ENCODE results near the gene ABLIM1.

ABLIM1 gene

DNA sequence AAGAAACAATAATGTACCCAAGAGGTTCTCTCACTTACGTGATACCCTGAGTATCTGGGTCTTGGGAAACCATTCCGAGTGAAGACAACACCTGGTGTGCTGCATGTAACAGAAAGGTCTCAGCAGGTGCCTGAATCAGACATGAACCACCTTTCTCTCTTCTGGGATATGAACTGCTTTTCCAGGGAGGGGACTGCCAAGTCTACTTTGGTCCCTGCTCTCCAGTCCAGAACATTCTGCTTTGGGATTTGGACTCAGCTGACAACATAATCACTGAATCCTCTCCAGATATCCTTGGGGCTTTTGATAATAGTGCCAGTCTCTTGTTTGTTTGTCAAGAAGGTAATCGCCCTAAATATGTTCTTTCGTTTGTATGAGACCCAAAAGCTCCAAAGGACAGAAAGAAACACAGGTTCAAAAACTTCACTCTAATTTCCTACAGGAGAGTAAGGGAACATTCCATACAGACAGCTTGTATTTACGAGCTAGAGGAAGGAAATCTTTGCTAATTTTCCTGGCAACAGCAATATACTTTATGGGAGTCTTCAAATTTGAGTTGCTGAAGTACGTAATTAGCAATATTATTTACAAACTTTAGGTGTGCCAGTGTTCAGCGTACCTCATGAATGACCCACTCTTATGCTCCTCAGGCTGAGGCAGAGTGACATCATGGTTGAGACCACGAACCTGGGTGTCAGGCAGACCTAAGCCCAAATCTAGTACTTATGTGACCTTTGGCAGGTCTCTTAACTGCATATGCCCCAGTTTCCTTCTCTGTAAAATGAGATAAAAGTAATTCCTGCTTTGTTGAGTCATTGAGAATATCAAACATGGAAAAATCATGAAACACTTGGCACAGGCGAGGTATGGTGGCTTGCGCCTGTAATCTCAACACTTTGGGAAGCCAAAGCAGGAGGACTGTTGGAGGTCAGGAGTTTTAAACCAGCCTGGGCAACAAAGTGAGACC, 5.4 kb downstream of the ABLIM1 start:
- TF ChIP-seq PAX5 (IDR thresholded peaks at IDR 0.05; ENCODE audit: insufficient read depth, low read length, severe bottlenecking) (no peak), POLR2AphosphoS5 (IDR thresholded peaks at IDR 0.05; ENCODE audit: low read depth, low read length) (no peak), POU2F2 (IDR thresholded peaks at IDR 0.05; ENCODE audit: low read depth, low read length) (no peak), TAF1 (IDR thresholded peaks at IDR 0.05; ENCODE audit: low read depth, low read length) (no peak), POLR2A (IDR thresholded peaks at IDR 0.05; ENCODE audit: low read depth, low read length) (no peak), SPI1 (IDR thresholded peaks at IDR 0.05; ENCODE audit: low read depth, low read length) (no peak)
- FAIRE-seq (no peak), DNase-seq (ENCODE audit: insufficient read length, low spot score) (no peak)

DNA sequence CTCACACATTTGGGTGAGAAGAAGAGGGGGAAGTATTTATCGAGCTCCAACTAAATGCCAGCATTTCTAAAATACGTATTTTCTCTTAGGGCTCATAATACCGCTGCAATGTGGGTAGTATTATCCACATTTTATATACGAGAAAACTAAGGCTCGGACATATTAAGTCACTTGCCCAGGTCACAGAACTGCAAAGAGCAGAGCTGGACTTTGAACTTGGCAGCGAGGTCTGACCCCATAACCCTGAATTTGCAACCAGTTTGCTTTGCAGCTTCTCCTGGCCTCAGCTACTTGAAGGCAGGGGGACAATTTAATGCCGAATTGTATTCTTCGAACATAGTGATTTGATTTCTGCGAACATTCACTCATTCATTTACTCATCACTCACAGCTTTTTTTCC, 7.2 kb downstream of the ABLIM1 start:
- FAIRE-seq (no peak), DNase-seq (ENCODE audit: insufficient read length, low spot score) (no peak)
- TF ChIP-seq POLR2AphosphoS5 (IDR thresholded peaks at IDR 0.05; ENCODE audit: low read depth, low read length) (no peak), PAX5 (IDR thresholded peaks at IDR 0.05; ENCODE audit: insufficient read depth, low read length, severe bottlenecking) (no peak), TAF1 (IDR thresholded peaks at IDR 0.05; ENCODE audit: low read depth, low read length) (no peak), POLR2A (IDR thresholded peaks at IDR 0.05; ENCODE audit: low read depth, low read length) (no peak), POU2F2 (IDR thresholded peaks at IDR 0.05; ENCODE audit: low read depth, low read length) (no peak), SPI1 (IDR thresholded peaks at IDR 0.05; ENCODE audit: low read depth, low read length) (no peak)

DNA sequence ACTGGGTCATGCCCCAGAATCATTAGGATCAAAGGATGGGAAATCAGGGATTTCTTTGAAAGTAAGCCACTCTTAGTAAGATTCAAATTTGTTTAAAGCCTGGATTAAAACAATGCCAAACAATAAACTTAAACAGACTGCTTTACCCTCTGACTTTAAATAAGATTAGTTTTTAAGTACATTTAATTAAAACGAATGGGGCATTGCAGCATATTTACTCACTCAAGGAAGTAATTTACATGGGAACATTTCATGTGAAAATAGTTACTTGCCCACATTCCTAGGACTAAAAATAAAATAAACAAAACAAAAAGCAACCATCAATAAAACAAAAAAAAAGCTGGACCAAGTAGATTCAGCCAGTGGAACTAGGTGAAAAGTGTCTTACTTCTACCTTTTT, 7.8 kb downstream of the ABLIM1 start:
- DNase-seq (ENCODE audit: insufficient read length, low spot score) (no peak), FAIRE-seq (no peak)
- no peak for TF ChIP-seq POLR2A (IDR thresholded peaks at IDR 0.05; ENCODE audit: low read depth, low read length)
- TF ChIP-seq PAX5 (IDR thresholded peaks at IDR 0.05; ENCODE audit: insufficient read depth, low read length, severe bottlenecking): no peak
- no peak for TF ChIP-seq TAF1 (IDR thresholded peaks at IDR 0.05; ENCODE audit: low read depth, low read length)
- TF ChIP-seq POLR2AphosphoS5 (IDR thresholded peaks at IDR 0.05; ENCODE audit: low read depth, low read length): no peak

DNA sequence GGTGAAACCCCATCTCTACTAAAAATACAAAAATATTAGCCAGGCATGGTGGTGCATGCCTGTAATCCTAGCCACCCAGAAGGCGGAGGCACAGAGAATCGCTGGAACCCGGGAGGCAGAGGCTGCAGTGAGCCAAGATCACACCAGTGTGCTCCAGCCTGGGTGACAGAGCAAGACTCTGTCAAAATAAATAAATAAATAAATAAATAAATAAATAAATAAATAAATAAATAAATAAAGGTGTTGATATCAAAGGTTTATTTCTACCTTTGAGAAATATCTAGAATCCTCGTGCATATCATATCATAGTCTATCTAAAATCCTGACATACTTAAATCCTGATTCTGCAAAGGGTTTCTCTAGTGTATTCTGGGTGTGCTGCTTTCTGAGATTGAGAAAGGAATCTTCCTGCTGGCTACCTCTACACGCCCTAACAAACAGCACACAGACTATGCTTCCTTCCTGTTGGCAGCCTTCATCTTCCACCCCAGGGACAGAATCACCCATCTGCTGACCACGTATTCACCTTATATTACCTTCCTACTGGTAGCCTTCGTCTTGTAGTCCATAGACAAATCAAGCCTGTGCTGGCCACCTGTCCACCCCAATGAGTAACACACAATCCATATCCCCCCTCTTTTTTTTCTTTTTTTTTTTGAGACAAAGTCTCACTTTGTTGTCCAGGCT, 8.7 kb downstream of the ABLIM1 start:
- FAIRE-seq: no peak
- DNase-seq (ENCODE audit: insufficient read length, low spot score): no peak
- TF ChIP-seq POLR2AphosphoS5 (IDR thresholded peaks at IDR 0.05; ENCODE audit: low read depth, low read length) (no peak), TAF1 (IDR thresholded peaks at IDR 0.05; ENCODE audit: low read depth, low read length) (no peak), PAX5 (IDR thresholded peaks at IDR 0.05; ENCODE audit: insufficient read depth, low read length, severe bottlenecking) (no peak), SPI1 (IDR thresholded peaks at IDR 0.05; ENCODE audit: low read depth, low read length) (no peak), POLR2A (IDR thresholded peaks at IDR 0.05; ENCODE audit: low read depth, low read length) (no peak), POU2F2 (IDR thresholded peaks at IDR 0.05; ENCODE audit: low read depth, low read length) (no peak)

DNA sequence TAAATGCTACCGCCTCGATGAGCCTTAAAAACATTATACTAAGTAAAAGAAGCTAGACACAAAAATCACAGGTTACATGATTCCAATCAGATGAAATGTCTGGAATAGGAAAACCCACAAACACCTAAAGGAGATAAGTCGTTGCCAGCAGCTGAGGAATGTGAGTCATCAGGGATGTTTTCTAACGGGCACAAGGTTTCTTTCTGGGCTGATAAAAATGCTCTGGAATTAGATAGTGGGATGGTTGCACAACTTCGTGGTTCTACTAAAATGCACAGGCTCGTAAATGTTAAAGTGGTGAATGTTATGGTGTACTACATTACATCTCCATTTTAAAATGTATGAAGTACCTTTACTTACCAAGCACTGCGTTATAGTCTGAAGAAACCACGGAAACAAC, 9.7 kb downstream of the ABLIM1 start:
- DNase-seq (ENCODE audit: insufficient read length, low spot score) (no peak), FAIRE-seq (no peak)
- no peak for TF ChIP-seq TAF1 (IDR thresholded peaks at IDR 0.05; ENCODE audit: low read depth, low read length)
- TF ChIP-seq POLR2AphosphoS5 (IDR thresholded peaks at IDR 0.05; ENCODE audit: low read depth, low read length): no peak
- no peak for TF ChIP-seq POLR2A (IDR thresholded peaks at IDR 0.05; ENCODE audit: low read depth, low read length)
- no peak for TF ChIP-seq SPI1 (IDR thresholded peaks at IDR 0.05; ENCODE audit: low read depth, low read length)
- TF ChIP-seq PAX5 (IDR thresholded peaks at IDR 0.05; ENCODE audit: insufficient read depth, low read length, severe bottlenecking): no peak
- TF ChIP-seq POU2F2 (IDR thresholded peaks at IDR 0.05; ENCODE audit: low read depth, low read length): no peak

DNA sequence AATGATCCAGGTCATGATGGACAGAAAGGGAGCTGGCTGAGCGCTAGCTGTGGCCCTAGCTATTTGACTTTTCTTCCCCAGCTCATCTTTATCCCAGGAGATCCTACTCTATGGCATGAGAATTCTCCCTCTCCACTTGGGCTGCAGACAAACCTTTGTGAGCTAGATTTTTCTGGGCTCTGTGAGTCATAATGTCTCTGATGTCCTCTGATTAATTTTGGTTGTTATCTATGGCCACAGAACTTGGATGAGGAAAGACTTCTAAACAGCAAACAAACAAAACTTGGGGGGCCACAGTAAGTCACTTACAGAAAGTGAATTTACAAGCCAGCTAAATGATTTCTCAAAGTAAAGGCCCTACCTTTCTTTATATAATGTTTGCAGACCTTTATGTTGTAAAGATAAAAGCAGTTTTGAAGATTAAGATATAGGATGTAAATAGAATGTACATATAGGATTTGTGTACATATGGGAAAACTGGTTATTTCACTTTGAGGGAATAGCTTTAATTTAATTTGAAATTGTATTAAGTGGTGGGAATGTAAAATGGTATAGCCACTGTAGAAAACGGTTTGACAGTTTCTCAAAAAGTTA, 10.4 kb downstream of the ABLIM1 start:
- TF ChIP-seq POLR2A (IDR thresholded peaks at IDR 0.05; ENCODE audit: low read depth, low read length) (no peak), POU2F2 (IDR thresholded peaks at IDR 0.05; ENCODE audit: low read depth, low read length) (no peak), SPI1 (IDR thresholded peaks at IDR 0.05; ENCODE audit: low read depth, low read length) (no peak), PAX5 (IDR thresholded peaks at IDR 0.05; ENCODE audit: insufficient read depth, low read length, severe bottlenecking) (no peak), POLR2AphosphoS5 (IDR thresholded peaks at IDR 0.05; ENCODE audit: low read depth, low read length) (no peak), TAF1 (IDR thresholded peaks at IDR 0.05; ENCODE audit: low read depth, low read length) (no peak)
- DNase-seq (ENCODE audit: insufficient read length, low spot score): no peak

DNA sequence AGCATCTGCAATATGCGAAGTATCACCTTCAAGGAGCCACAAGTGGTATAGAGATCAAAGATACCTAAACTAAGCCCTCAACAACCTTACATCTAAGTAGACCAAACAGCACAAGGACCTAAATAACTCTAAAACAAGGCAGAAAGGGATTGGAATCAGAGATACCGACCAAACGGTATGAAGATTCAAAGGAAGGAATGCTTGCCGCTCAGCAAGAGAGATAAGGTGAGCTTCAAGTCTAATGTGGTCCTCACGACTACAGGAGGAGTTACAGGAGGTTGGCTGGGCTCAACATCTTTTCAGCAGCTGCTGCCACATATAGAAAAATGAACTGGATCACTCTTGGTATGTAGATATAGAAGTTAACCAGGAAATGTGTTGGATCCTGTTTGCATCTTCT, 11.6 kb downstream of the ABLIM1 start:
- TF ChIP-seq PAX5 (IDR thresholded peaks at IDR 0.05; ENCODE audit: insufficient read depth, low read length, severe bottlenecking) (no peak), SPI1 (IDR thresholded peaks at IDR 0.05; ENCODE audit: low read depth, low read length) (no peak), POU2F2 (IDR thresholded peaks at IDR 0.05; ENCODE audit: low read depth, low read length) (no peak), POLR2AphosphoS5 (IDR thresholded peaks at IDR 0.05; ENCODE audit: low read depth, low read length) (no peak), TAF1 (IDR thresholded peaks at IDR 0.05; ENCODE audit: low read depth, low read length) (no peak), POLR2A (IDR thresholded peaks at IDR 0.05; ENCODE audit: low read depth, low read length) (no peak)
- FAIRE-seq (no peak), DNase-seq (ENCODE audit: insufficient read length, low spot score) (no peak)

More for the DNA sequence above, 10.4 kb downstream of the ABLIM1 start:
- FAIRE-seq: no peak

DNA sequence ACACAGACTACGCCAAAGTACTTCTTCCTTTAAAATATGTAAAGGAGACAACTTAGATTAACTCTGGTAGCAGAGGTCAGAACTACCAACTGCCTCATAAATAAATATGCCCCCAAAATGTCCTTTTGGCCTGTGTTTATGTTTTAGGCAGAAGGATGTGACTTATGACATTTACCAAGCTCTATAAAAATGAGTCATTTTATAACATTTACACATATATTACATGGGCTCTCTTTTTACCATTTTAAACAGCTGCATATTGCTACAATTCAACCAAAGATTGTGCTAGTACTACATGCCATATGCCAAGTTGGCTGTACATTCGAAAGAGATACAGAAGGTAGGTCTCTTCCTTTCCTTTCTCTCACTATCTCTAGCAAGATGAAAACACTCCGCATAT, 12.4 kb downstream of the ABLIM1 start:
- DNase-seq (ENCODE audit: insufficient read length, low spot score) (no peak), FAIRE-seq (no peak)
- no peak for TF ChIP-seq POLR2A (IDR thresholded peaks at IDR 0.05; ENCODE audit: low read depth, low read length)
- TF ChIP-seq SPI1 (IDR thresholded peaks at IDR 0.05; ENCODE audit: low read depth, low read length): no peak
- TF ChIP-seq PAX5 (IDR thresholded peaks at IDR 0.05; ENCODE audit: insufficient read depth, low read length, severe bottlenecking): no peak
- no peak for TF ChIP-seq POLR2AphosphoS5 (IDR thresholded peaks at IDR 0.05; ENCODE audit: low read depth, low read length)
- TF ChIP-seq TAF1 (IDR thresholded peaks at IDR 0.05; ENCODE audit: low read depth, low read length): no peak
- TF ChIP-seq POU2F2 (IDR thresholded peaks at IDR 0.05; ENCODE audit: low read depth, low read length): no peak

DNA sequence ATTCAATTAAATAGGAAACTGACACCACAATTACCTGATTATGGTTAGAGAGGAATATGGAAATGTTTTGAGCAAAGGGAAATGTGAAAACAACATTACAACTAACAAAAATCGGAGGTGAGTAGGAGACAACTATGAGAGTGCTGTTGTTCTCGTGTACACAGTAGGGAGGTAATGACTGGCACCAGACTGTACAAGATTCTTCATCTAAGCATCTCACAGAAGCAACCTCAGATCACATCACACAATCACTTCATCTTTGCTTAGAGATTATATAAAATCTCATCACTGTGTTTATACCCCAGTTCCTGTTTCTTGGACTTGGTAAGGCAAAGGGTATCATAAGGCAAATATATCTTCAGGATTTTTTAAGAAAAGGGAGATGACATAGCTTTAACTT, 14.9 kb downstream of the ABLIM1 start:
- TF ChIP-seq POLR2AphosphoS5 (IDR thresholded peaks at IDR 0.05; ENCODE audit: low read depth, low read length) (no peak), SPI1 (IDR thresholded peaks at IDR 0.05; ENCODE audit: low read depth, low read length) (no peak), TAF1 (IDR thresholded peaks at IDR 0.05; ENCODE audit: low read depth, low read length) (no peak)
- FAIRE-seq (no peak), DNase-seq (ENCODE audit: insufficient read length, low spot score) (no peak)

Data from GM12891 (cell line).